K562 treated with DMSO at 1 percent for 12 hours (cell line): Measurements from ENCODE around the gene PRKG1. TPM values are rescaled to one million over a fixed set of nuclear protein-coding genes. Genes with fewer than 3 reads are reported as not detected.

Experiments used
- total RNA-seq: library from RNA; unstranded; fragments of 300-600 nt; gene quantifications from 2 replicates; pipeline ENCODE4 v1.2.3, GENCODE V29; 2022; ENCODE audit not compliant: insufficient read depth

Gene PRKG1
- not detected in 2 replicates for total RNA-seq

DNA sequence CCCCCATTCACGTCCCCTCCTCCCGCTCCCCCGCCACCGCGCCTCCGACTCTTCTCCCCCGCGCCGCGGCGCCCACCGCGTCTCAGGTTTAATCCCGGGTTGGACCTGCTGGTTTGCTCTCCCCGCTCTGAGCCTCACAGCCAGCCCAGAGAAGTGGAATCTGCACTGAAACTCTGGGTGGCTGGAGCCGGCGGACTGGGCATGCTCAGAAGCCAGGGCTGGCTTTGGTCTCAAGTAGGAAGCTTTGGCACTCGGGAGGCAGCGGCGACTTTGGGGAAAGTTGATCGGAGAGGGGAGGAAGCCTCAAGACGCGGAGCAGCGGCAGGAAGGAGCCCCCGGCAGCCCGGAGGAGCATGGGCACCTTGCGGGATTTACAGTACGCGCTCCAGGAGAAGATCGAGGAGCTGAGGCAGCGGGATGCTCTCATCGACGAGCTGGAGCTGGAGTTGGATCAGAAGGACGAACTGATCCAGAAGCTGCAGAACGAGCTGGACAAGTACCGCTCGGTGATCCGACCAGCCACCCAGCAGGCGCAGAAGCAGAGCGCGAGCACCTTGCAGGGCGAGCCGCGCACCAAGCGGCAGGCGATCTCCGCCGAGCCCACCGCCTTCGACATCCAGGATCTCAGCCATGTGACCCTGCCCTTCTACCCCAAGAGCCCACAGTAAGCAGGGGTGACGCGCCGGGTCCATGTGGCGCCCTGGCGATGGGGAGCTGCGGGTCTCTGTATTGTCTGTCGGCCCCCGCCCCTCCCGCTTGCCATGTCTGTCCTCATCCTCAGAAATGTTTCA, at the start of gene PRKG1:
PRKG1 (plus strand) TSS at position 250 of the 791 bp plus-strand sequence.

DNA sequence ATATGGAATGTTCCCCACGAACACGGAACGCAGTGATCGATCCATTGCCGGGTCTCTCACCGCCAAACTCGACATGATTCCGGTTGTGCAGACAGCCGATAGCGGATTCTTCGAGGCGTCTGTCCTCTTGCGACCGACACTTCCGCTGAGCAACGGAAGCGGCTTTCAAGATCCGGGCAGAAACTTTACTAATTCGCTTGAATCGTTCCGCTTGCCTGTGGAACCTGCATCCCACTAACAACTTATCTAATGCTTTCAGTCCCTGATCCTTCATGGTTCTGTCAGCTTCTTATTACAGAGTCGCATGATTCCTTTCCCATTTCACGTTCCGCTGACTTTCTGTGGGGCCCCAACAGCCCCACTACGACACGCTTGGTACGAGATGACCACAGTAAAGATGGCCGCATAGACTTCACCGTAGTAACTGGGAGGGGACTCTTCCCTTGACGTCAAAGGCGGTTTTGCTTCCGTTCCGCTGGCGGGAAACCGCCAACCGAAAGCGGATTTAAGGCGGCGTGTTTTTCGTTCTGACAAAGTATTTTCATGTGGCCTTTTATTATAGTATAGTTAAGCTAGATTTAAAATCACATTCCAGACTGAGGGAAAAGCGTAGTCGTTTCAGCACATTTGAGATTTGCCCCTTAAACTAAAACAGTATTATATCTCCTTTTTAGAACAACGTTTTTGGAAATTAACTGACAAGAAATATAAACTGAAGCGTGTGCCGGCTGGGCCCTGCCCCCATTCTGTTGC, 625.4 kb downstream of the PRKG1 start, which contains the start of gene CSTF2T:
CSTF2T (minus strand) TSS at position 121 of the 753 bp plus-strand sequence; CDS start at position 75, 46 bp downstream.

DNA sequence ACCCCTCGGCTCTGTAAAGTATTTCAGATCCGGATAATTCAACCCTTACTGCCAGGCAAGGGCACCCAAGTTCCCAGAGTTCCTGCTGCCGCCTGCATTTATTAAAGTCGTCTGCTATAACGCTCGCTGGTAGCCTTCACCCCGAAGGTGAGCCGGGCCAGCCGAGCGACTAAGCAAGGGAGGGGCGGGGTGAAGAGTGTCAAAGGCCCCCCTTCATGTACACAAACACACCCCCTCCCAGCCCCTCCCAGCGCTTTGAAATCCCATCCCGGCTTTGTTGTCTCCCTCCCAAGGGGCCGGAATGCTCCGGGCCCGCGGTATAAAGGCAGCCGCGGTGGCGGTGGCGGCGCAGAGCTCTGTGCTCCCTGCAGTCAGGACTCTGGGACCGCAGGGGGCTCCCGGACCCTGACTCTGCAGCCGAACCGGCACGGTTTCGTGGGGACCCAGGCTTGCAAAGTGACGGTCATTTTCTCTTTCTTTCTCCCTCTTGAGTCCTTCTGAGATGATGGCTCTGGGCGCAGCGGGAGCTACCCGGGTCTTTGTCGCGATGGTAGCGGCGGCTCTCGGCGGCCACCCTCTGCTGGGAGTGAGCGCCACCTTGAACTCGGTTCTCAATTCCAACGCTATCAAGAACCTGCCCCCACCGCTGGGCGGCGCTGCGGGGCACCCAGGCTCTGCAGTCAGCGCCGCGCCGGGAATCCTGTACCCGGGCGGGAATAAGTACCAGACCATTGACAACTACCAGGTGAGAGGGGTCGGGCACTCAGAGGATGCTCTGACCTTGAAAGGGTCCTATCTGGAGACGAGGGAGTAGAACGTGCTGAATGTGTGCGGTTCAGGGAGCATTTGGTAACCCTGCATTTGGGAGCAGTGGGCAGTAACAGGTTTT, 1239.9 kb downstream of the PRKG1 start, which contains the start of gene DKK1:
DKK1 (plus strand) TSS at position 349 of the 889 bp plus-strand sequence; CDS start at position 503, 154 bp downstream.

Other genes with a start within 250 kb of the PRKG1 start
- 0.06 TPM in 1 of 2 replicates, not detected in the other for gene A1CF, start 188.9 kb upstream of the PRKG1 start, total RNA-seq